ENCODE results near the gene SPACA4. TPM values are rescaled to one million over a fixed set of nuclear protein-coding genes. Genes with fewer than 3 reads are reported as not detected.
A peak's percentile ranks its signal among the peaks of the same experiment; 100 is the strongest.

The SPACA4 gene
- total RNA-seq, 4 donors from 2014 or later = not detected

DNA sequence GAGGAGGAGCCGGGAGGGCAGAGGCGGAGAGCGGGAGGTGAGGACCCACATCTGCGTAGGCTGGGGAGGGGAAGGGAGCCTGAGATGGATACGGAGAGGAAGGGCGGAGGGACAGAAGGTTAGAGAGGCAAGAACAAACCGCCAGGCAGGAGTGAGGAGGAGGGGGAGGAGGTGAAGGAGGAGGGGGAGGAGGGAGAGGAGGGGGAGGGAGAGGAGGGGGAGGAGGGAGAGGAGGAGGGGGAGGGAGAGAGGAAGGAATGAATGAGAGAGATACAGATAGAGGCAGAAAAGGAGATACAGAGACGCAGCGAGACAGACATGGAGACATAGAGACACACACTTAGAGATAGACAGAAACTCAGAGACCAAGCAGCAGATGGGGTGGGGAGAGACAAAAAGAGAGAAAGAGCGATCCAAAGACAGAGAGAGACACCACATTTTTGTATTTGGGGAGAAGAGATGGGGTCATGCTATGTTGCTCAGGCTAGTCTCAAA is 40.2 kb downstream of the SPACA4 start:
- TF ChIP-seq POLR2AphosphoS5 (IDR thresholded peaks at IDR 0.05) (no peak), POLR2A (IDR thresholded peaks at IDR 0.05; ENCODE audit: low read depth) (no peak), EP300 (IDR thresholded peaks at IDR 0.05) (no peak)
- TF ChIP-seq, protein P1, sequence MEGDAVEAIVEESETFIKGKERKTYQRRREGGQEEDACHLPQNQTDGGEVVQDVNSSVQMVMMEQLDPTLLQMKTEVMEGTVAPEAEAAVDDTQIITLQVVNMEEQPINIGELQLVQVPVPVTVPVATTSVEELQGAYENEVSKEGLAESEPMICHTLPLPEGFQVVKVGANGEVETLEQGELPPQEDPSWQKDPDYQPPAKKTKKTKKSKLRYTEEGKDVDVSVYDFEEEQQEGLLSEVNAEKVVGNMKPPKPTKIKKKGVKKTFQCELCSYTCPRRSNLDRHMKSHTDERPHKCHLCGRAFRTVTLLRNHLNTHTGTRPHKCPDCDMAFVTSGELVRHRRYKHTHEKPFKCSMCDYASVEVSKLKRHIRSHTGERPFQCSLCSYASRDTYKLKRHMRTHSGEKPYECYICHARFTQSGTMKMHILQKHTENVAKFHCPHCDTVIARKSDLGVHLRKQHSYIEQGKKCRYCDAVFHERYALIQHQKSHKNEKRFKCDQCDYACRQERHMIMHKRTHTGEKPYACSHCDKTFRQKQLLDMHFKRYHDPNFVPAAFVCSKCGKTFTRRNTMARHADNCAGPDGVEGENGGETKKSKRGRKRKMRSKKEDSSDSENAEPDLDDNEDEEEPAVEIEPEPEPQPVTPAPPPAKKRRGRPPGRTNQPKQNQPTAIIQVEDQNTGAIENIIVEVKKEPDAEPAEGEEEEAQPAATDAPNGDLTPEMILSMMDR (IDR thresholded peaks at IDR 0.05) = no peak

DNA sequence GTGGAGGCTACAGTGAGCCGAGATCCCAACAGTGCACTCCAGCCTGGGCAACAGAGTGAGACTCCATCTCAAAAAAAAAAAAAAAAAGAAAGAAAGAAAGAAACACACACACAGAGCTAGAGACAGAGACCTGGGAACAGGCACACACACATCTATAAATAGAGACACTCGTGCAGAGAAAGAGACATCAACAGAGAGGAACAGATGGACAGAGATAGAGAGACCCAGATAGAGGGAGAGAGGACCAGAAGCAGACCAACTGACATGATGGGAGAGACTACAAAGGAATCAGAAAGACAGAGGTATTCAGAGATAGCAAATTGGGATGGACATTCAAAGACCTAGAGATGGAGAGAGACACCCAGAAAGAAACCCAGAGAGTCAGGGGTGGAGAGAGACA is 41.6 kb downstream of the SPACA4 start:
- Histone ChIP-seq H3K36me3 (no peaks in the 10 kb centered on the region), H3K27me3 (no peaks in the 10 kb centered on the region), H3K9me3 (no peaks in the 10 kb centered on the region), H3K4me1 (peaks cover 17 to 29% (median 26%) of the 10 kb centered on the region in 4 donors), H3K27ac (replicated peaks in 1 of 4) (no peak overlapping the region), H3K4me3 (no peak overlapping the region)
- no peak for DNase-seq (ENCODE audit: extremely low spot score)
- TF ChIP-seq POLR2A (IDR thresholded peaks at IDR 0.05; ENCODE audit: low read depth) (no peak), EP300 (IDR thresholded peaks at IDR 0.05) (no peak), POLR2AphosphoS5 (IDR thresholded peaks at IDR 0.05) (no peak)
- TF ChIP-seq, protein P1 (IDR thresholded peaks at IDR 0.05) = no peak
- intact Hi-C loops (cut with DNase I) = loop anchor here (10.0 kb wide), 2 partner anchors 147 to 197 kb away; no protein-coding TSS in a partner anchor
- WGBS = 72% methylated on average over 2 of the region's 2 CpGs

More for the DNA sequence above, 40.2 kb downstream of the SPACA4 start:
- no peak for DNase-seq (ENCODE audit: extremely low spot score)
- peaks cover 17 to 29% (median 26%) of the 10 kb centered on the region in 4 donors for H3K4me1 ChIP-seq
- no peaks in the 10 kb centered on the region for H3K36me3 ChIP-seq
- H3K9me3 ChIP-seq = no peaks in the 10 kb centered on the region
- 9% methylated on average over 10 of the region's 10 CpGs for WGBS
- intact Hi-C loops (cut with DNase I) = loop anchor here (10.0 kb wide), 2 partner anchors 148 to 198 kb away; no protein-coding TSS in a partner anchor
- H3K27me3 ChIP-seq = no peaks in the 10 kb centered on the region
- peak overlapping the region; percentile 63 to 73 (median 67) for H3K4me3 ChIP-seq
- peak overlapping the region; percentile 89 to 94 (median 91) for H3K27ac ChIP-seq (replicated peaks in 1 of 4)

DNA sequence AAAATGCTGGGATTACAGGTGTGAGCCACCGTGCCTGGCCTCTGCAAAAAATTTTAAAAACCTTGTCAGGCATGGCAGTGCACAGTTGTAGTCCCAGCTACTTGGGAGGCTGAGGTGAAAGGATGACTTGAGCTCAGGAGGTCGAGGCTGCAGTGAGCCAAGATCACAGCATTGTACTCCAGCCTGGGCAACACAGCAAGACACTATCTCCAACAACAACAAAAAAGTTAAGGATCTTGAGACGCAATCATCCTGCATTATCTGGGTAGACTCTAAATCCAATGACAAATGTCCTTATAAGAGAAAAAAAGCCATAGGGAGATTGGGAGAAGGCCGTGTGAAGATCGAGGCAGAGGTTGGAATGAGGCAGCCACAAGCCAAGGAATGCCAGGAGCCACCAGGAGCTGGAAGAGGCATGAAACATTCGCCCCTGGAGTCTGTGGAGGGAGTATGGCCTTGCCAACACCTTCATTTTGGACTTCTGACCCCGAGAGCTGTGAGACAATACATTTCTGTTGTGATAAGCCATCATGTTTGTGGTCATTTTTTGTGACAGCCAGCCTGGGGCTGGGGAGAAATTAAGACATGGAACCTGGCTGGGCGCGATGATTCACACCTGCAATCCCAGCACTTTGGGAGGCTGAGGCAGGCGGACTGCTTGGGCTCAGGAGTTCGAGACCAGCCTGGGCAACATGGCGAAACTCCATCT is 44.6 kb downstream of the SPACA4 start:
- no peak for DNase-seq (ENCODE audit: extremely low spot score)
- Histone ChIP-seq H3K27ac (replicated peaks in 1 of 4) (no peak overlapping the region), H3K4me1 (peaks cover under 1 to 8% (median 5%) of the 10 kb centered on the region in 4 donors), H3K27me3 (no peaks in the 10 kb centered on the region), H3K9me3 (no peaks in the 10 kb centered on the region), H3K36me3 (no peaks in the 10 kb centered on the region), H3K4me3 (no peak overlapping the region)
- intact Hi-C loops (cut with DNase I) = no loop called here
- WGBS = 90% methylated on average over 12 of the region's 12 CpGs
- TF ChIP-seq POLR2A (IDR thresholded peaks at IDR 0.05; ENCODE audit: low read depth) (no peak), POLR2AphosphoS5 (IDR thresholded peaks at IDR 0.05) (no peak), EP300 (IDR thresholded peaks at IDR 0.05) (no peak)
- TF ChIP-seq, protein P1 (IDR thresholded peaks at IDR 0.05) = no peak

DNA sequence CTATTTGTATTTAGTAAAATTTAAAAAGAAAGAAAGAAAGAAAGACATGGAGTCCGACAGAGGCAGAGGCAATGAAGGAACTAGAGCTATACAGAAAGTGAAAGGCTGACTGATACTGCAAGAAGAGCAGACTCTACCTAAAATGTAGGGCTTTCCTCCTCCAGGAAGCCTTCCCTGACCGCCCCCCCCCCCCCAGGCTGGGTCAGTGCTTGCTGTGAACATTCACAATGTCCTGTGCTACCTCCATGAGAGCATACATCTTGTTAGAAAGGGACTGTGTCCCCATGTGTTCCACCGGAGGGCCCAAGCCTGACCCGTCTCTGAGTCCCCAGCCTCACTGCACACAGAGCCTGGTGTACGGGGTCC is 45.1 kb downstream of the SPACA4 start:
- 92% methylated on average over 2 of the region's 5 CpGs for WGBS
- Histone ChIP-seq H3K4me3 (no peak overlapping the region), H3K36me3 (no peaks in the 10 kb centered on the region), H3K27ac (replicated peaks in 1 of 4) (no peak overlapping the region), H3K9me3 (no peaks in the 10 kb centered on the region), H3K4me1 (peaks cover 0 to 3% (median under 1%) of the 10 kb centered on the region in 4 donors), H3K27me3 (no peaks in the 10 kb centered on the region)
- no peak for DNase-seq (ENCODE audit: extremely low spot score)
- TF ChIP-seq, protein P1 (IDR thresholded peaks at IDR 0.05) = no peak
- no peak for TF ChIP-seq POLR2A (IDR thresholded peaks at IDR 0.05; ENCODE audit: low read depth)
- TF ChIP-seq EP300 (IDR thresholded peaks at IDR 0.05) = no peak
- no peak for TF ChIP-seq POLR2AphosphoS5 (IDR thresholded peaks at IDR 0.05)
- intact Hi-C loops (cut with DNase I) = no loop called here

All from esophagus muscularis mucosa (tissue), 4 donors.